GM12878 (cell line): ENCODE results near the gene TMEM138. TPM values are rescaled to one million over a fixed set of nuclear protein-coding genes. Genes with fewer than 3 reads are reported as not detected.

Source experiments
- ATAC-seq: fragments of 200-7000 bp; cut with Tn5 transposase; 3 replicates; pipeline ENCODE4 v1.9.1; 2020; ENCODE audit warnings: mild to moderate bottlenecking, moderate library complexity
- BruUV-seq: library from RNA; stranded (reverse); fragments of 400-500 nt; replicated peaks from 2 replicates; lab custom pipeline; 2021; lab: Mats Ljungman, UMichigan
- CTCF ChIA-PET: fragments of 300-600 bp; sonication (Branson Sonifier 250); formaldehyde crosslinking; extraction: SDS; loops from one replicate; lab custom pipeline; 2021; ENCODE audit warnings: inconsistent platforms; lab: Yijun Ruan, JAX
- POLR2A ChIA-PET: fragments of 350-600 bp; formaldehyde crosslinking; extraction: SDS; loops from one replicate; lab custom pipeline; 2021; ENCODE audit warnings: inconsistent platforms; lab: Charles Lee
- RAD21 ChIA-PET: fragments of 300-600 bp; sonication (Branson Sonifier 250); formaldehyde crosslinking; loops from one replicate; lab custom pipeline; 2023; ENCODE audit warnings: antibody characterized with exemption; ENCODE audit not compliant: unreplicated experiment; lab: Charles Lee
- SMC1A ChIA-PET: fragments of 300-600 bp; sonication (Branson Sonifier 250); formaldehyde crosslinking; loops from one replicate; lab custom pipeline; 2023; ENCODE audit not compliant: unreplicated experiment, uncharacterized antibody; lab: Charles Lee
- DNase-seq: peaks from one replicate; pipeline ENCODE4 v3.0.0-alpha.2; 2011; ENCODE audit warnings: low read depth, low spot score
- FAIRE-seq: peaks from 3 replicates; lab custom pipeline; 2011; peaks lifted over from hg19 to GRCh38; lab: Jason Lieb, UNC
- H2AFZ ChIP-seq: 2 replicates; pipeline ENCODE4 v1.6.0; 2011; ENCODE audit warnings: low read depth, low read length, control low read depth; ENCODE audit not compliant: control insufficient read depth
- H3K27ac ChIP-seq: 2 replicates; pipeline ENCODE4 v1.5.1; 2011; ENCODE audit warnings: control low read depth; ENCODE audit not compliant: control insufficient read depth, insufficient read depth
- H3K27me3 ChIP-seq, 2 experiments: replicated peaks in 1 of 2; 2 replicates each; pipeline versions ENCODE4 v1.6.0 to v1.6.1; 2011; ENCODE audit warnings: low read length in 1 of 2; ENCODE audit not compliant: control insufficient read depth in 2 of 2, insufficient read depth in 2 of 2
- H3K36me3 ChIP-seq, 2 experiments: 2 replicates each; pipeline ENCODE4 v1.5.1; 2011; ENCODE audit warnings: low read length in 1 of 2; ENCODE audit not compliant: control insufficient read depth in 2 of 2, insufficient read depth in 2 of 2
- H3K4me1 ChIP-seq: 2 replicates; pipeline ENCODE4 v1.6.1; 2011; ENCODE audit warnings: mild to moderate bottlenecking, low read length, moderate library complexity, mixed read lengths; ENCODE audit not compliant: control insufficient read depth, insufficient read depth
- H3K4me2 ChIP-seq: 2 replicates; pipeline ENCODE4 v1.6.0; 2011; ENCODE audit warnings: control low read depth; ENCODE audit not compliant: control insufficient read depth, insufficient read depth
- H3K4me3 ChIP-seq: fragments of 200-600 bp; sonication (generic); 2 replicates; pipeline ENCODE4 v1.5.1; 2016
- H3K79me2 ChIP-seq: 2 replicates; pipeline ENCODE4 v1.6.0; 2011; ENCODE audit warnings: low read length; ENCODE audit not compliant: control insufficient read depth, insufficient read depth
- H3K9ac ChIP-seq: 2 replicates; pipeline ENCODE4 v1.8.0; 2011; ENCODE audit warnings: low read length, control low read depth, mixed read lengths; ENCODE audit not compliant: control insufficient read depth, insufficient read depth
- H3K9me3 ChIP-seq: replicated peaks from 3 replicates; pipeline ENCODE4 v1.5.1; 2011; ENCODE audit warnings: mild to moderate bottlenecking, low read length; ENCODE audit not compliant: control insufficient read depth, insufficient read depth
- H4K20me1 ChIP-seq: 2 replicates; pipeline ENCODE4 v1.6.0; 2011; ENCODE audit not compliant: control insufficient read depth, insufficient read depth
- CHD2 ChIP-seq: IDR thresholded peaks from 2 replicates; pipeline ENCODE4 v1.6.1; 2011; ENCODE audit warnings: low read depth, low read length, improper control_type of control experiment, borderline replicate concordance
- DPF2 ChIP-seq: fragments of 450-650 bp; IDR thresholded peaks from 2 replicates; pipeline ENCODE4 v1.6.1; 2017; ENCODE audit warnings: mild to moderate bottlenecking
- EGR1 ChIP-seq, 2 experiments: IDR thresholded peaks; 1 replicate in 1 of 2; 2 replicates in 1 of 2; pipeline ENCODE4 v1.6.1; 2011 to 2012; ENCODE audit warnings: low read depth in 2 of 2, low read length in 2 of 2, borderline replicate concordance in 1 of 2, mild to moderate bottlenecking in 1 of 2, moderate library complexity in 1 of 2
- IKZF2 ChIP-seq, 2 experiments: fragments of 450-650 bp; IDR thresholded peaks; 2 replicates each; pipeline ENCODE4 v1.6.1; 2017; ENCODE audit warnings: mild to moderate bottlenecking in 2 of 2, moderate library complexity in 2 of 2
- KLF5 ChIP-seq: fragments of 450-650 bp; IDR thresholded peaks from 2 replicates; pipeline ENCODE4 v1.6.1; 2014; ENCODE audit warnings: mild to moderate bottlenecking; ENCODE audit not compliant: partially characterized antibody
- MTA3 ChIP-seq: IDR thresholded peaks from 2 replicates; pipeline ENCODE4 v1.6.1; 2012; ENCODE audit warnings: low read length, inconsistent platforms, borderline replicate concordance
- NKRF ChIP-seq: fragments of 450-650 bp; conservative IDR thresholded peaks from 2 replicates; pipeline ENCODE4 v1.6.1; 2017; ENCODE audit warnings: mild to moderate bottlenecking, moderate library complexity
- NR2F1 ChIP-seq: fragments of 450-650 bp; conservative IDR thresholded peaks from 2 replicates; pipeline ENCODE4 v1.6.1; 2017; ENCODE audit warnings: mild to moderate bottlenecking
- RCOR1 ChIP-seq: conservative IDR thresholded peaks from 2 replicates; pipeline ENCODE4 v1.6.1; 2012; ENCODE audit warnings: low read depth, low read length, improper control_type of control experiment
- RUNX3 ChIP-seq: IDR thresholded peaks from 2 replicates; pipeline ENCODE4 v1.6.1; 2012; ENCODE audit warnings: low read length, inconsistent platforms
- ZNF217 ChIP-seq: fragments of 450-650 bp; IDR thresholded peaks from 2 replicates; pipeline ENCODE4 v1.6.1; 2017; ENCODE audit warnings: antibody characterized with exemption, mild to moderate bottlenecking
- WGBS: methylation state at CpG from one replicate; pipeline ENCODE4 v1.1.6; 2016; ENCODE audit warnings: low lambda C conversion rate; ENCODE audit not compliant: insufficient replicate concordance, insufficient coverage; ENCODE audit errors: missing lambda C conversion rate; 5-methylcytosine and 5-hydroxymethylcytosine counted together
- in situ Hi-C: fragments of 300-500 bp; cut with MboI; formaldehyde crosslinking; loops from 9 replicates; pipeline ENCODE4 v1.14.3; 2018; ENCODE audit warnings: mixed read lengths
- intact Hi-C: fragments of 100-400 bp; cut with micrococcal nuclease; formaldehyde crosslinking; loops from one replicate; pipeline ENCODE4 v1.14.2; 2022; ENCODE audit not compliant: unreplicated experiment
- polyA plus RNA-seq, 11 experiments: library from polyadenylated mRNA; depleted of rRNA in 4 of 11; unstranded in 6 of 11; stranded (reverse) in 5 of 11; fragments of >200 nt; fragmentation: Nextera tagmentation in 4 of 11; fragmentation: Illumina TruSeq in 1 of 11; extraction: Ambion mirVana in 4 of 11; extraction: Trizol in 1 of 11; gene quantifications; 1 replicate in 1 of 11; 2 replicates in 10 of 11; pipeline versions ENCODE4 v1.2.1 to v1.2.3, GENCODE V29; 2011 to 2016; ENCODE audit warnings: inconsistent platforms in 2 of 11, missing spikeins in 2 of 11, low read depth in 1 of 11
- total RNA-seq, 4 experiments: library from RNA; depleted of rRNA in 3 of 4; stranded (reverse); fragments of >200 nt in 3 of 4; fragmentation: Illumina TruSeq in 1 of 4; extraction: Trizol in 1 of 4; gene quantifications; 2 replicates each; pipeline versions ENCODE4 v1.2.1 to v1.2.3, GENCODE V29; 2013 to 2021
- TF ChIP-seq, protein P1 (sequence below): IDR thresholded peaks from 2 replicates; pipeline ENCODE4 v1.6.1; 2011; ENCODE audit warnings: borderline replicate concordance, low read depth, mild to moderate bottlenecking, moderate library complexity, mixed read lengths, low read length; ENCODE audit not compliant: insufficient read depth; ENCODE audit errors: extremely low read length

Gene TMEM138
- total and polyA plus RNA-seq, 10 of the 15 experiments (the other 5 are each of a cell fraction or from before 2014, with no cell fraction given): 28.5 to 116 (median 73.4) TPM

- H3K27ac ChIP-seq: peak overlapping the region; percentile 92
- DNase-seq (no peak), ATAC-seq (peak; percentile 9), FAIRE-seq (peak; percentile 75)
- POLR2A ChIA-PET: interaction anchor here (0.6 to 5.9 kb wide), 10 partner anchors 23 to 380 kb away, joined by 3 to 86 read pairs (median 9); partner anchors contain the start of genes CPSF7, CYB561A3, SDHAF2 and TMEM138
- H3K79me2 ChIP-seq: peaks cover 54% of the 10 kb centered on the region
- H4K20me1 ChIP-seq: no peaks in the 10 kb centered on the region; the same call in 1 of the 2 replicates
- BruUV-seq: TSS peak; percentile 92
- H3K9me3 ChIP-seq: no peaks in the 10 kb centered on the region
- 18% methylated on average over 19 of the region's 19 CpGs for WGBS
- CTCF ChIA-PET: interaction anchor here (0.8 to 10.2 kb wide), 12 partner anchors 8 to 293 kb away, joined by 3 to 729 read pairs (median 8); partner anchors contain the start of genes CYB561A3, TMEM138 and TMEM216
- in situ Hi-C loops (no loop called here), intact Hi-C loops (loop anchor here (1.0 to 10.0 kb wide), 3 partner anchors 29 to 104 kb away; partner anchors contain the start of gene TMEM138)
- TF ChIP-seq RUNX3 (no peak), ZNF217 (no peak), NKRF (0 out of 2 replicates have a peak, but pooled peaks have one; percentile 5), KLF5 (peak; percentile 2), EGR1 (IDR thresholded peaks at IDR 0.05; ENCODE audit: borderline replicate concordance in 1 of 2, low read depth in 2 of 2, low read length in 2 of 2) (0 out of 3 replicates have a peak, but pooled peaks of 1 of the 2 experiments have one; percentile 18), IKZF2 (IDR thresholded peaks at IDR 0.05) (peak; percentile 7 to 44; a peak in 1 of 4 replicates), MTA3 (0 out of 2 replicates have a peak, but pooled peaks have one; percentile 28), CHD2 (0 out of 2 replicates have a peak, but pooled peaks have one; percentile 6), NR2F1 (peak; percentile 3; the same call in 1 of the 2 replicates), DPF2 (no peak), RCOR1 (0 out of 2 replicates have a peak, but pooled peaks have one; percentile 2)
- TF ChIP-seq, protein P1, sequence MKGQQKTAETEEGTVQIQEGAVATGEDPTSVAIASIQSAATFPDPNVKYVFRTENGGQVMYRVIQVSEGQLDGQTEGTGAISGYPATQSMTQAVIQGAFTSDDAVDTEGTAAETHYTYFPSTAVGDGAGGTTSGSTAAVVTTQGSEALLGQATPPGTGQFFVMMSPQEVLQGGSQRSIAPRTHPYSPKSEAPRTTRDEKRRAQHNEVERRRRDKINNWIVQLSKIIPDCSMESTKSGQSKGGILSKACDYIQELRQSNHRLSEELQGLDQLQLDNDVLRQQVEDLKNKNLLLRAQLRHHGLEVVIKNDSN: peak; percentile 20
- peaks cover 2 to 7% of the 10 kb centered on the region in 2 experiments; a peak in 3 of 4 replicates for H3K36me3 ChIP-seq
- peak overlapping the region; percentile 77 for H3K4me2 ChIP-seq
- peak overlapping the region; percentile 99 for H3K9ac ChIP-seq
- peaks cover 20% of the 10 kb centered on the region for H3K4me1 ChIP-seq
- no peaks in the 10 kb centered on the region for H3K27me3 ChIP-seq
- RAD21 ChIA-PET: interaction anchor here (0.6 to 6.5 kb wide), 7 partner anchors 25 to 96 kb away, joined by 3 to 424 read pairs (median 6); partner anchors contain the start of genes CPSF7, CYB561A3, SDHAF2 and TMEM138
- H2AFZ ChIP-seq: peak overlapping the region; percentile 83
- H3K4me3 ChIP-seq: peak overlapping the region; percentile 90
- SMC1A ChIA-PET: interaction anchor here (0.7 to 8.1 kb wide), 14 partner anchors 24 to 502 kb away, joined by 3 to 414 read pairs (median 5); partner anchors contain the start of genes CPSF7, CYB561A3, SDHAF2 and TMEM138
Observed at GRCh38 chr11:61333550-61334433, 28.4 kb upstream of the TMEM138 start.
